HepG2 (cell line): ENCODE results near the gene CDK10. TPM values are rescaled to one million over a fixed set of nuclear protein-coding genes. Genes with fewer than 3 reads are reported as not detected.
A peak's percentile ranks its signal among the peaks of the same experiment; 100 is the strongest.
"Not testable (repeated sequence)": the region's sequence is repeated elsewhere in the genome, so short reads cannot be mapped to it uniquely, and the experiment has no call there.

ENCODE experiments used
- ATAC-seq: fragments of 200-7000 bp; cut with Tn5 transposase; 3 replicates; pipeline ENCODE4 v1.9.1; 2020; ENCODE audit warnings: mild to moderate bottlenecking, moderate library complexity
- BruUV-seq: library from RNA; stranded (reverse); fragments of 400-500 nt; replicated peaks from 2 replicates; lab custom pipeline; 2021; lab: Mats Ljungman, UMichigan
- CTCF ChIA-PET: fragments of 300-600 bp; formaldehyde crosslinking; extraction: SDS; loops from one replicate; lab custom pipeline; 2021; ENCODE audit warnings: low total read pairs, inconsistent platforms, low intra/inter-chr PET ratio; lab: Yijun Ruan, JAX
- POLR2A ChIA-PET: fragments of 350-600 bp; sonication (Branson Sonifier 250); formaldehyde crosslinking; loops from one replicate; lab custom pipeline; 2020; ENCODE audit warnings: antibody characterized with exemption, inconsistent platforms; lab: Yijun Ruan, JAX
- DNase-seq: peaks from one replicate; pipeline ENCODE4 v3.0.0-alpha.2; 2015; ENCODE audit warnings: low spot score
- FAIRE-seq: peaks from 3 replicates; lab custom pipeline; 2011; peaks lifted over from hg19 to GRCh38; lab: Jason Lieb, UNC
- H2AFZ ChIP-seq: one replicate; pipeline ENCODE4 v1.6.1; 2011; ENCODE audit warnings: low read length, inconsistent platforms
- H3K27ac ChIP-seq: fragments of 300-600 bp; 3 replicates; pipeline ENCODE4 v1.8.0; 2011; ENCODE audit warnings: mixed run types, mild to moderate bottlenecking, mixed read lengths, low read length, inconsistent platforms; ENCODE audit not compliant: insufficient read depth; ENCODE audit errors: extremely low read length
- H3K27me3 ChIP-seq, 2 experiments: fragments of 200-600 bp in 1 of 2; 2 replicates in 1 of 2; 3 replicates in 1 of 2; pipeline versions ENCODE4 v1.6.0 to v1.8.0; 2011; ENCODE audit warnings: low read length in 2 of 2, mild to moderate bottlenecking in 2 of 2, moderate library complexity in 2 of 2, inconsistent platforms in 1 of 2; ENCODE audit not compliant: insufficient read depth in 2 of 2, control insufficient read depth in 1 of 2
- H3K36me3 ChIP-seq, 2 experiments: fragments of 200-600 bp in 1 of 2; replicated peaks in 1 of 2; 2 replicates in 1 of 2; 3 replicates in 1 of 2; pipeline versions ENCODE4 v1.5.1 to v1.8.0; 2011; ENCODE audit warnings: low read length in 2 of 2, inconsistent platforms in 1 of 2; ENCODE audit not compliant: insufficient read depth in 2 of 2, control insufficient read depth in 1 of 2
- H3K4me1 ChIP-seq: 2 replicates; pipeline ENCODE4 v1.5.1; 2012; ENCODE audit warnings: low read length, inconsistent platforms; ENCODE audit not compliant: insufficient read depth
- H3K4me2 ChIP-seq: 2 replicates; pipeline ENCODE4 v1.6.0; 2011; ENCODE audit warnings: low read depth, low read length, inconsistent platforms
- H3K4me3 ChIP-seq, 3 experiments: fragments of 200-600 bp in 1 of 3; sonication (generic), shearing (Covaris generic) in 1 of 3; replicated peaks in 1 of 3; 2 replicates each; pipeline ENCODE4 v1.5.1; 2011 to 2016; ENCODE audit warnings: low read length in 3 of 3, inconsistent platforms in 2 of 3, low read depth in 2 of 3, mild to moderate bottlenecking in 2 of 3, control low read depth in 1 of 3, mixed read lengths in 1 of 3; ENCODE audit not compliant: insufficient read depth in 1 of 3
- H3K79me2 ChIP-seq: one replicate; pipeline ENCODE4 v1.6.1; 2011; ENCODE audit warnings: low read length, inconsistent platforms; ENCODE audit not compliant: insufficient read depth
- H3K9ac ChIP-seq: 2 replicates; pipeline ENCODE4 v1.6.0; 2011; ENCODE audit warnings: mild to moderate bottlenecking, low read depth, low read length, inconsistent platforms; ENCODE audit not compliant: insufficient read depth
- H3K9me3 ChIP-seq: 2 replicates; pipeline ENCODE4 v1.5.1; 2012; ENCODE audit warnings: mild to moderate bottlenecking, low read length
- H4K20me1 ChIP-seq: 2 replicates; pipeline ENCODE4 v1.6.0; 2011; ENCODE audit warnings: inconsistent platforms, mild to moderate bottlenecking, low read length, moderate library complexity; ENCODE audit not compliant: insufficient read depth
- FOXO4 ChIP-seq: sonication (generic); formaldehyde crosslinking; conservative IDR thresholded peaks from 2 replicates; pipeline ENCODE4 v1.8.1; 2023; ENCODE audit warnings: missing genetic modification reagents
- ZNF121 ChIP-seq: sonication (generic); formaldehyde crosslinking; IDR thresholded peaks from 2 replicates; pipeline ENCODE4 v1.5.0; 2020; ENCODE audit warnings: mild to moderate bottlenecking, missing genetic modification reagents
- ZNF770 ChIP-seq: sonication (generic); formaldehyde crosslinking; IDR thresholded peaks from 2 replicates; pipeline ENCODE4 v1.5.0; 2020; ENCODE audit warnings: mild to moderate bottlenecking, missing genetic modification reagents
- WGBS: methylation state at CpG from one replicate; pipeline ENCODE4 v1.1.6; 2017; ENCODE audit warnings: low lambda C conversion rate; 5-methylcytosine and 5-hydroxymethylcytosine counted together
- in situ Hi-C: cut with HindIII; loops from 2 replicates; pipeline ENCODE4 v1.10.0; 2017; ENCODE audit warnings: low pct_unique_long_range_greater_than_20kb; ENCODE audit not compliant: extremely low pct_ligation_motif_present
- intact Hi-C: fragments of 100-400 bp; cut with micrococcal nuclease; formaldehyde crosslinking; loops from one replicate; pipeline ENCODE4 v1.10.0; 2022; ENCODE audit not compliant: unreplicated experiment
- polyA plus RNA-seq, 8 experiments: library from polyadenylated mRNA; depleted of rRNA in 3 of 8; stranded (reverse) in 7 of 8; unstranded in 1 of 8; fragments of >200 nt; fragmentation: Illumina TruSeq in 4 of 8; extraction: Trizol in 4 of 8; gene quantifications; 2 replicates each; pipeline versions ENCODE4 v1.2.1 to v1.2.3, GENCODE V29; 2011 to 2016; ENCODE audit warnings: low read depth in 4 of 8, missing spikeins in 1 of 8, mixed read lengths in 1 of 8; ENCODE audit not compliant: insufficient read depth in 1 of 8
- total RNA-seq, 5 experiments: library from RNA; depleted of rRNA; stranded (reverse); fragments of >200 nt; fragmentation: Illumina TruSeq; extraction: Trizol; gene quantifications; 2 replicates each; pipeline ENCODE4 v1.2.3, GENCODE V29; 2016; ENCODE audit warnings: low read depth in 1 of 5

Gene CDK10
- total and polyA plus RNA-seq, 2 of the 13 experiments (the other 11 are each of a cell fraction or from before 2014, with no cell fraction given): 2.5 to 3.9 TPM

GRCh38 chr16:89689621-89690020 is 3.1 kb downstream of the CDK10 start:
- H3K4me2 ChIP-seq, H4K20me1 ChIP-seq, ATAC-seq, H3K79me2 ChIP-seq, H3K4me3 ChIP-seq, DNase-seq, in situ Hi-C loops, H3K36me3 ChIP-seq, FAIRE-seq, H3K27me3 ChIP-seq, CTCF ChIA-PET, intact Hi-C loops, H3K27ac ChIP-seq, BruUV-seq, H3K9ac ChIP-seq, H2AFZ ChIP-seq: not testable (repeated sequence)
- 75% methylated on average over 4 of the region's 4 CpGs for WGBS
- TF ChIP-seq FOXO4 (CRISPR knock-in tag) (0 out of 2 replicates have a peak, but pooled peaks have one; percentile 35), ZNF770 (CRISPR knock-in tag) (peak; percentile 62; the same call in 1 of the 2 replicates), ZNF121 (CRISPR knock-in tag) (peak; percentile 77)
- Histone ChIP-seq H3K9me3 (peaks cover 13% of the 10 kb centered on the region), H3K4me1 (peaks cover 80% of the 10 kb centered on the region)
- POLR2A ChIA-PET: interaction anchor here (3.2 kb wide), 1 partner anchor 11 kb away, joined by 20 read pairs; no protein-coding TSS in a partner anchor
